CD4-positive, alpha-beta T cell treated with Interleukin-10 for 1 hour (primary cell): ENCODE measurements around the gene SETD5.

Experiments used
- DNase-seq: peaks from one replicate; pipeline ENCODE4 v3.0.0-alpha.2; 2020

The SETD5 gene

DNA sequence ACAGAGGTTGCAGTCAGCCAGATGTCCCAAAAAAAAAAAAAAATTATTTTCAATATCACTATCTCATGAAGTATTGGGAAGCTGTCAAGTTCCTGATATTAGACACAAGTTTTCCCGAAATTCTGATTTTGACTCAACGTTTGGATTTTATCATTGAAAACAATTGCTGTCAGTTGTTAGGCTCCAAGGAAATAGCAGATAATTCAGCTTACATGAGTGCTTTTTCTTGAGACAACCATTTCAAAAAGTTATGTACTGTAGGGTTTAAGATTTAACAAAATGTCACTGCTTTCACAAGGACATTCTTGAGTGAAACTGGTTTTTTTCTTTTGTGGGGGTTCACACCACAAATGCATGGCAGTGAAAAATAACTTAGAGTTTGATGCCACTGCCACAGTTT, 9.3 kb upstream of the SETD5 start:
- DNase-seq, result no peak

DNA sequence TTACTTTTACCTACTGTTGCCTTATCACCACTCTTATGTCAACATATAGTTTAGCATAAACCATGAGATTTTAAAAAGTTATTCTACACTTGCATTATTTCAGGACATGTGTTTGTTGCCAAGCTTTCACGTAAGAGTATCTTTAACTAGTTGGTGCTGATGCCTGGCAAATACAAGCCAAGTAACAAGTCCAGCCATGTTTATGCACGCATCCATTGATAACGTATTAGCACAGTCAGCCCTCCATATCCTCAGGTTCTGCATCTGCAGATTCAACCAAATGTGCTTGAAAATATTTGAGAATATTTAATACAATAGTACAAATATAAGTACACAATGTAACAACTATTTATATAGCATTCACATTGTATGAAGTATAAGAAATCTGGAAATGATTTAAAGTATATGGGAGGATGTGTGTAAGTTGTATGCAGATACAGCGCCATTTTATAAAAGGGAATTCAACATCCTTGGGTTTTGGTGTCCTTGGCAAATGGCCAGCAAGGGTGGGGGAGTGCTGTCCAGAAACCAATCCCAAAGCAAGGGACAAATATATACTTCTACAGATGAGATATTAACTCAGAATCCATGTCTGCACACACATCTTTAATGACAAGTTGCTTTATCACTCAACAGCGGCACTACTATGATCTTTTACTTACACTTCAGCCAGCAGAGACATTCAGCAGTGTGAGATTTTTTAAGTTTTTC, 8.7 kb upstream of the SETD5 start:
- no peak for DNase-seq

GRCh38 chr3:9390265-9390888, 7.0 kb upstream of the SETD5 start:
- no peak for DNase-seq

DNA sequence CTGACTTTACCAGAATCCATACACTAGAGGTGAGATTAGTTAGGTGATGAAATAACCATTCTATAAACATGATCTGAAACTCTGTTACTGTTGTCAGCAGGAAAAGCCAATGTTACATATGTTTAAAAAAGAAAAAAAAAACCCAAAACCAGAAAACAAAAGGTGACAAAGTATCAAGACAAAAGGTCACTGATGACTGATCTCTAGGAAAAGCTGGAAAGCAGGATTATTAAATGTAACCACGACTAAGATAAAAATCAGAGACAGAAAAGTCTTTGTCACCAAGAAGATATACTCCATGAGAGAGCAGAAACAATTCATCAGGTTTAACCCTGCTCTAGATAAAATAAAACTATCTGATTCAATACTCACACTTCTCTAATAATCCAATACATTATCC, 5.4 kb upstream of the SETD5 start:
- DNase-seq, result no peak

DNA sequence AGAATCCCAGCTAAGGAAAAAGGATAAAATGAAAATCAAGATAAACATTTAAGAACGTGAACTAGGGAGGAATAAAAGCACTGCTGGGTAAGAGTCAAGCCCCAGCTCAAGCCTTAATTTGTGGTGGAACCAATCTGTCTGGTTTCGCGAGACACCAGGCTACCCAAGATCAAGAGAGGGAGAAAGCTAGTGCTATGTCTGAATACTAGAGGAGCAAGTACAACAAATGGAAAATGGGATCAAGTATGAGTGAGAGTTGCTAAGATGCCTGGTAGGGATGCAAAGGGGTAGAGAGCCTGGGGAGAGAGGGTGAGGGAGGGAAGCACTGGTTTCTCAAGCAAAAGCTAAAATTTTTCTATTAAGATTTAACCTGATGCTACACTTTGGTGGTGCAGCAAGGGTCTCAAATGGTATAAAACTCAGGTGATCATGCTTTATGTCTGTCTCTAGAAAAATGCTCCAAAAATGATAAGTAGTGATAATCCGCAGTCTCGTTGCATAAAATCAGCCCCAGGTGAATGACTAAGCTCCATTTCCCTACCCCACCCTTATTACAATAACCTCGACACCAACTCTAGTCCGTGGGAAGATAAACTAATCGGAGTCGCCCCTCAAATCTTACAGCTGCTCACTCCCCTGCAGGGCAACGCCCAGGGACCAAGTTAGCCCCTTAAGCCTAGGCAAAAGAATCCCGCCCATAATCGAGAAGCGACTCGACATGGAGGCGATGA, 1.7 kb upstream of the SETD5 start:
- peak; percentile 19 for DNase-seq

- DNase-seq, result peak; percentile 87
Measured at GRCh38 chr3:9396301-9396631, 1.1 kb upstream of the SETD5 start.

DNA sequence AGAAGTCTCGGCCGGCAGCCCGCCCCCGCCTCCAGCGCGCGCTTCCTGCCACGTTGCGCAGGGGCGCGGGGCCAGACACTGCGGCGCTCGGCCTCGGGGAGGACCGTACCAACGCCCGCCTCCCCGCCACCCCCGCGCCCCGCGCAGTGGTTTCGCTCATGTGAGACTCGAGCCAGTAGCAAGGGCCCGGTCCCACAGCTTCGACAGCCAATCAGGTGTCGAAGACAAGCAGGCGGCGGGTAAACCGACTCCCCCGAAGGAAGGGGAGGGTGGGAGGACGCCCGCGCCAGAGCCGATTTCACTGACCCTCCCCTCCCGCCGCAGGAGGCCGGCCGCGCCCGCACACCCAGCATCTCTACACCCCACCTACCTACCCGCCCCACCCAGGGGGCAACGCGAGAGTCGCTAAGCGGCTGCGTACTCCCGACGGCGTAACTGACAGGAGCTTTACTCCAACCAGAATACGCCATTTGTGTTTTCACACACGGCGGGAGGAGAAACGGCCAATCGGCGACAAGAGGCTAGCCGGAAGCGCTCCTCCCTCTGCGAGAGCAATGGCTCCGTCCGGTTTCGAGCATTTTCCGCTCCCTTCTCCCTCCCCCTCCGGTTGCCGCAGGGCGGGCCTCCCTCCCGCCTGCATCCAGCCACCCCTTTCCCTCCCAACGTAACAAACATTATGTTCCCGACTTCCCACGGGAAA, 633 bp upstream of the SETD5 start:
- peak; percentile 98 for DNase-seq

- DNase-seq, result peak; percentile 34
Measured at GRCh38 chr3:9397906-9398699, 688 bp downstream of the SETD5 start.

- peak; percentile 56 for DNase-seq
Measured at GRCh38 chr3:9398700-9399336, 1.4 kb downstream of the SETD5 start.

- DNase-seq, result no peak
Measured at GRCh38 chr3:9399337-9399703, 1.9 kb downstream of the SETD5 start.

DNA sequence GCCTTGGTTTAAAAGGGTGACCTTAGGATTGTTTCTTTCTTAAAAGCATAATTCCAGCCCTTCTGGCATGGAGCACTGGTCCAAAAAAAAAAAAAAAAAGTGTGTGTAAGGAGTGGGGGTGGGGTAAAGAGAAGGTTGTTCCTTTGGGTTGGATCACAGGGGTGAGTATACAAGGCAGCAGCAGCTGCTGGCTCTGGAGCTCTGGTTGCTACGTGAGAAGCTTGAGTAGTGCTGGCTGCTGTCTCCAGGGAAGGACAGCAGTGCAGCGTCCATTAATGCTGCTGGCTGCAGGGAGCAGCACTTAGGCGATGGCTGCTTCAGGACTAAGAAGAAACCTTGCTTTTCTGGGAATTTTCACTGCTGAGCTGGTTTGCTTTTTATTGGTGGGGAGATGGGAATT, 2.3 kb downstream of the SETD5 start:
- peak; percentile 24 for DNase-seq

DNA sequence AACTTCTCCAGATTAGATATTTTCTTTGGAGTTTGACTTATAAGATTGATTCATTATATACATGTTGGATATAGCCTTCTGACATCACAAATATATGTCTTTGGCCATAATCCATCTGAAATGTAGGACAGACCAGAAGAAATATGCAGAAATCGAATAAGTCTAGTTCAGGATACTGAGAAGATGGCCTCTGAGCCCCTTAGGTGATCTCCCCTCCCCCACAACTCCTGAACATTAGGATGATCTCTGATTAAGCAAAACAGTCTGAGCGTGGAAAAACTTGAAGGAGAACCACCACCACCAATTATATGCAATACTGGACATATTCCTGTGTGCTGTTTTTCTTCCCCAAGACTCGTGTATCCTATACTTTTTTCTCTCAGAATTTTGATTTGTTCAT, 3.2 kb downstream of the SETD5 start:
- no peak for DNase-seq

DNA sequence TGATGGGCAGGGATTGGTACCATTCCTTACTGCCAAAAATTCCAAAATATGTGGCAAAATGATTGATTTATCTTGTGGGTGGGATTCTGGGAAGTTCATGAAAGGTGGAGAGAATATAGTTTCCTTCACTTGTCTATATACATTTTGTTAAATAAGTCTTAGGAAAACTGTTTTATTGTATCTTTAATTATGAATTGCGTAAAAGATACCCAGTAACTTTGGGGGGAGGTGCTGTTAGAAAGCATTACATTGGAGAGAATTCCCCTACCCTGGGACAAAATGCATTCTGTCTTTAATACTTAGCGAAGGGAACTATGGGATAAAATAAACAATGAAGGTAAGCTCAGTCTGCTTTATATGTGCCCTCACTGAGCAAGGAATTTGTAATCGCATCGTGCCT, 4.6 kb downstream of the SETD5 start:
- DNase-seq, result no peak

DNA sequence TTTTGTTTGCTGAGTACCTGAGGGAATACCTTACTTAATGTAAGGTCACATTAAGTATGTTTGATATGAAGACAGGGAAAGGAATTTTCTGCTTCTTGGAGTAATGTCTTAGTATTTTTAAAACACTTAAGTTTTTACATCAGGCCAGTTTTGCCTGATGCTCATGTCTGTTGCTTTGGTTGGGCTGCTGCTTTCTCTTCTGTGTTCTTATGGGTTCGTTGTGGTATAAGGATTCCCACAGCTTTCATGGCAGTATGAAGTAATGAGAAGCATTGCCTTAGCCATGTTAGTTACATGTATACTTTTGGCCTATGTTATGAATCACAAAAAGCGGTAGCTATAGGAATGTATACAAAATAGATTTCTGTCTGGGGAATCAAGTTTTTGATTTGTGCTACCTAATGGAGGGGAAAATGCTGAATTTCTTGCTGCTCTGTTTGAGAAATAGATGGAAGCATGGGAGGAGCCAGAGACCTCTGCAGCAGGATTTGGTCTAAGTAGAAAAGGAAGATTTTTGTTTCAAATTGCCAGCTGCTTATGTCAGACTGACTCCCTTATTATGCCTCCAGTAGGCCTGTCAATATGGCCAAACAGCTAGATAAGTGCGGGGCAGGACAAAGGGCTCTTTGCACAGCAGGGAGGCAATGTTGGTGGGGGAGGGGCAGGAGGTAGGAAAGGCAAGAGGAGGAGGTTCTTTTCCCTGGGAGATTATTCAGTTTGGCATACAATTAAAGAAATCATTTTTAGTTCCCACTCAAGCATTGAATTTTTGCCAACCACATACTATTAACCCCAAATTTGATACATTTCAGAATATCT, 5.2 kb downstream of the SETD5 start:
- no peak for DNase-seq

GRCh38 chr3:9403463-9403862, 6.0 kb downstream of the SETD5 start:
- DNase-seq, result no peak

- DNase-seq, result peak; percentile 36
Measured at GRCh38 chr3:9404680-9405079, 7.3 kb downstream of the SETD5 start.

DNA sequence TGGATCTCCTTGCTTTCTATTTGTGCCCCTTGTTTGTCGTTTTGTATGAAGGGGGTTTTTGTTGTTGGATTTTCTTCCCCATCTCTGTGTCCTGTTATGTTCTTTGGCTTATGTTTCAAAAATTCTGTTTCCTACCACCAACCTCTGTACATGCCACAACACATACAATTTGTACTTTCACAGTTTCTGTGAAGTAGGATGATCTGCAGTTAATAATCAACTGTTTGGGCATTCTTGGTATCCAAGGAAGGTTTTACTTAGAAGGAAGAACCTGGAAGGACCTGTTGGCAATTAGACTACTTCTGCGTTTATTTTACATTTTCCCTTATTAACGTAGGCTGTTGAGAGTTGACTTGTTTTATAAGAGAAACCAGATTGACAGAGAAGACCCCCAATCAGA, 8.3 kb downstream of the SETD5 start:
- DNase-seq, result no peak

GRCh38 chr3:9406856-9407626, 9.6 kb downstream of the SETD5 start:
- DNase-seq, result no peak

DNA sequence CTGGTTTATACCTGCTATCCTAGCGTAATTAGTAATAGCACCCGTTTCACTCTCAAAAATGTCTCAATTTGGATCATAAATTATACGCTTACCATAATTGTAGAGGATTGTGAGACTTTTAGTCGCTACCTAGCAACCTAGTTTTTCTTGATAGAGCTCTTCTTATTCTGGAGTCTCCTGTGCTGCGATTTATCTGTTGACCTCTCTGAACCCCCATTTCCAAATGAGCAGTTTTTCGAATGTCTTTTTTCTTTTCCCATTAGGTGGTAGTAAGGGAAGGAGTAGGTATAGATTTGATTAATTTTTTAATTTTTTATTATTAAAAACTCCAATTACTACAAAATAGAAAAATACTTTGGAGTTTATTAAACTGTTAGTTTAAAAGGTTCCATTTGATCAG, 10.6 kb downstream of the SETD5 start:
- no peak for DNase-seq

GRCh38 chr3:9408546-9408945, 11.1 kb downstream of the SETD5 start:
- no peak for DNase-seq
